LoVo (cell line): ENCODE results near the gene VN1R5.
"Not testable (repeated sequence)": the region's sequence is repeated elsewhere in the genome, so short reads cannot be mapped to it uniquely, and the experiment has no call there.

Experiments used
- DNase-seq: peaks from one replicate; pipeline ENCODE4 v3.0.0-alpha.2; 2016; ENCODE audit warnings: low spot score

The VN1R5 gene

DNA sequence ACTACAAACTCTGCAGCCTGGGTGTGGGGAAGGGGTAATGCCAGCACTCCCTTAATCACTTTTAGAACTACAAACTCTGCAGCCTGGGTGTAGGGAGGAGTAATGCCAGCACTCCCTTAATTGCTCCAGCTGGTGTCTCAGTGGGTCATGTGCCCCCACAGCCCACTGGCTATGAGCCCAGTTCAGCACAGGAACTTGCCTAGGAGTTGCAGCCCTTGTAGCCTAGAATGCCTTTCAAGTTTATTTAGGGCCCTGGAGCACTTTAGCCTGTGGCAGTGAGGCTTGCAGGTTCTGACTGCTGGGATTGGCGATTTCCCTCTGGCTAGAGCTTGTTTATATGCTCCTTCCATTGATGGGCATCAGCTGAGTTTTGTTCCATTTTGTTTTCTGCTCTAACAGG is 17.1 kb downstream of the VN1R5 start:
- DNase-seq: no peak

DNA sequence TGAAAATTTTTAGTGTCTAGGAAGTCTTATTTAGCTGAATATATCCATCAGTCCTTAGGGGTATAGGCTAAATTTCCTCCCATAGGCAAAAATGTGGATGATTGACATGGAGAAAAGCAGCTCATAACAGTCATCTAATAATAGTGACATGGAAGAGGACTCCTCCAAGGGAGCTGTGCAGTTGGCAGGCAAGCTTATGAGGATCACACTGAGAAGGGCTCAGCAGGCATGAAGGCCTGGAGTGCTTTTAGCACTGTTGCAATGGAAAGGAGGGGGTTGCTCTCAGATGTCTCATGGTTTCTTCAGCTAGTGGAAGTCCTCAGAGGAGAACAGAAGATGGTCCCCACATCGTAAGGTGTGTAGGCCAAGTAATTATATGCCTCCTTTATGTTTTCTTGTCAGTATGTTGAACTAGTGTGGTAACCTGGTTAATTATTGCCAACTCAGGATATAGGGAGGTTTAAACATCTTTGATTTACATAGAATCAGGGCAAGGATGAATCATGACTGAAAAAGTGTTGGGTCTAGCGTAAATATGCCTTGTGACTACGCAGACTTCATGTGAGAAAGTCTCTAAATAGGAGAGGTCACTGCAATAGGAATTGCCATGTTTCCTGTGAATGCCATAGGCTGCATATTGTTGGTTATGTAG is 18.9 kb downstream of the VN1R5 start:
- no peak for DNase-seq

DNA sequence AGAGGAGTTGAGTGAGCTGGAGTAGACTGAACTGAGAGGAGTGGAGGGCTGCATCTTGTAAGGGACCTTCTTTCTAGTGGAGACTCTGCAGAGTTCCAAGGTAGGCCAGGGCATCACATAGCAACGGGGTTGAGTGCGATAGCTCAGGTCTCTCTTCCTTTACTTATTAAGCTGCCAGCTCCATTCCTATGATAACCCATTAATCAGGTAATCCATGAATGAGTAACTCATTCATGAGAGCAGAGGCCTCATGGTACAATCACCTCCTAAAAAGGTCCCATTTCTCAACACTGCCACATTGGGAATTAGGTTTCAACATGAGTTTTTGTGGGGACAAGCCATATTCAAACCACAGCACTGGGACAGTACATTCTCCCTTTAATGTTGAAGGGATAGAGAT is 21.3 kb downstream of the VN1R5 start:
- no peak for DNase-seq

DNA sequence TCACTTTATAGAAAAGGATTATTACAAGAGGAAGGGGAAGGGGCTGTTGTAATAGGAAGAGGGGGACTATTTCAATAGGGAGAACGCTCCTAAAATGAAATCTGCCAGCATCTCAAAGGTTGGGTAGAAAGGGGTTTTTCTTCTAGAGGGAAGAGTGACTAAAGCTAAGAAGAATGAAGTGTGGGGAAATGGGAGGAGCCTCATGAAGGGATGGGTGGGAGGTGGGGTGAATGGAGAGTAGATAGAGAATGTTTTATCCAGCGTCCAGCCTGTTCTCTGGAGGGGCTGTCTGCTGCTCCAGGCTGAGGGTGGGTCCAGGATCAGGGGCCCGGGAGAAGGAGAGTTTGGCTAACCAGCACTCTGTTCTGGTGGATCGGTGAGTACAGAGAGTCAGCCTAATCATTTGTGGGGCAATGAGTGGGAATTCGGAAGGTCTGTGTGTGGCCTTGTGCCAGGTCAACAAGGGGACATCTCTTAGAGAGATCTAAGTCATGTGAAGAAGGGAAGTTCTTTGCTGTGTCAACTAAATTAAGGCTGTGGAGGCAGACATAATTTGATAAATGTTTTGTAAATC is 25.2 kb downstream of the VN1R5 start:
- DNase-seq: no peak

DNA sequence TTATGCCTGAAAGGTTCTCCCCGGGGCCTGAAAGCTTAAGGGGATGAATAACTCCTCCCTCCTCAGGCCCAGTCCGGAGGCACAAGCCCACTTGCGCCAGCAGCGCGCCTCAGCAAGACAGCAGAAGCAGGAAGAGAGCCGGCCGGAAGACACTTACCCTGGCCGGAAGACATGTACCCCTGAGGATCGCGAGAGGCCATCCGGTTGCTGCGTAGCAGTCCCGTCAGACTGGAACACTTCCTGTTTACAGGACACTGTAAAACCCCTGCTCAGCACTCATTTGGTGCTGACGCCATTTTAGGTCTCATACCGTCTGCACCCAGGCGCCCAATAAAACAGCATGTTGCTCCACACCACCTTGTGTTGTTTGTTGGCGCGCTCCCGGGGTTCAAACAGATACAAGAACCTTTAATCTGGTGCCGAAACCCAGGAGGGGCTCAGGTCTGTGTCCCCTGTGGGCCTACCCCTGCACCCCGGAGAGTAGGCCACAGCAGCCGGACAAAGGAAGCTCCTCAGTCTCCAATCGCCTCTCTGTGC is 30.3 kb downstream of the VN1R5 start:
- no peak for DNase-seq

DNA sequence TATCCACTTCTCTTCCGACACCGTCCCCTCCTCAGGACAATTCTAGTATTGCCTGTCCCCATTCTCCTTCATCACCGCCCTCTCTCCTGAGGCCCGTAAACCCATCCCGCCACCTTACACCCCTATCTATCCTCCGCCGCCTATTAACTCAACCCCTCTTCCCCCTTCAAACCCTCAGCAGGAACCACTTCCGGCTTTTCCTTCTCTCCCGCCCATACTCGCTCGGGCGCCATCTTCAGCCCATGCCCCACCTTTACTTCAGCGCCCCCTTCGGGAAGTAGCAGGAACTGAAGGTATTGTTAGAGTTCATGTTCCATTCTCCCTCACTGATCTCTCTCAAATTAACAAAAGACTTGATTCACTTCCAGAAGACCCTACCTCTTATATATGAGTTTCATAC is 31.6 kb downstream of the VN1R5 start:
- no peak for DNase-seq

DNA sequence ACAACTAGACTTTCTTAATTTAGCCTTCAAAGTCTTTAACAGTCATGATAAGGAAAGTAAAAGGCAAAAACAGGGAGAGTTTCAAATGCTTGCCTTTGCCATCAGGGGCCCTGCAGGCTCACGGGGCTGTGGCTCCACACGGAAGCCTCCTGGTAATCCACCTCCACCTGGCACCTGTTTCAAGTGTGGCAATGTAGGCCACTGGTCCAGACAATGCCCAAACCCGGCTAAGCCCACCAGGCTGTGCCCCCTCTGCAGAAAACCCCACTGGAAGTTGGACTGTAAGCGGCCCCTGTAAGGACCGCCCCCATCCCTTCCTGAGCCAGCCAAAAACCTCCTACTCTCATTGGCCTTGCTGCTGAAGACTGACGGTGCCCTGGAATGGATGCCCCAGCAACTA is 32.5 kb downstream of the VN1R5 start:
- DNase-seq: no peak

DNA sequence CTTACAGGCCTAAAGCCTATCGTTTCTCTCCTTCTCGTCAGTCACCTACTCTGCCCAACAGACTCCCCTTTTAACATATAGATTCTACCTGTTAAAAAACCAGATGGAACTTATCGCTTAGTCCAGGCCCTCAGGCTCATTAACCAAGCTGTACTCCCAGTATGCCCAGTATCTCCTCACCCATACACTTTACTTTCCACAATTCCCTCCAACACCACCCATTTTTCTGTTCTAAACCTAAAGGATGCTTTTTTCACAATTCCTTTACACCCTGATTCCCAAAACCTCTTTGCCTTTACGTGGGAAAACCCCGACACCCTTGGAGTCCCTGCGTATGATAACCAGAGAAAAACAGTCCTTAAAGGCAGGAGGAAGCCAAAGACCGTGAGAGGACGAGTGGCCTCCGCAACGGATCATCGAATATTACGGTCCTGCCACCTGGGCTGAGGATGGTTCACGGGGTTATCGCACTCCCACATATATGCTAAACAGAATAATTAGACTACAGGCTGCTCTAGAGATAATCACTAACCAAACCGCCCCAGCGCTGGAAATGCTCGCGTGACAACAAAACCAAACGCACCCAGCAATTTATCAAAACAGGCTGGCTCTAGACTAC is 33.5 kb downstream of the VN1R5 start:
- DNase-seq: not testable (repeated sequence)

DNA sequence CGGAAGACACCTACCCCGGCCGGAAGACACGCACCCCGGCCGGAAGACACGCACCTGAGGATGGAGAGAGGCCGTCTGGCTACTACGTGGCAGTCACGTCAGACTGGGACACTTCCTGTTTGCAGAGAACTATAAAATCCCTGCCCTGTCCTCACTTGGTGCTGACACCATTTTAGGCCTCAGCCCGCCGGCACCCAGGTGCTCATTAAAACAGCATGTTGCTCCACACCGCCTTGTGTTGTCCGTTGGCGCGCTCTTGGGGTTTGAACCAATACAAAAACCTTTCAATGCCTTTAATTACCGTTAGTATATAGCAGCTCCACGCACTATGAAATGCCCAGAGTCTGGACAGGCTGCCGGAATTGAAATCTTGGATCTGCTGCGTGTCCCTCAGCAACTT is 34.7 kb downstream of the VN1R5 start:
- DNase-seq: no peak

DNA sequence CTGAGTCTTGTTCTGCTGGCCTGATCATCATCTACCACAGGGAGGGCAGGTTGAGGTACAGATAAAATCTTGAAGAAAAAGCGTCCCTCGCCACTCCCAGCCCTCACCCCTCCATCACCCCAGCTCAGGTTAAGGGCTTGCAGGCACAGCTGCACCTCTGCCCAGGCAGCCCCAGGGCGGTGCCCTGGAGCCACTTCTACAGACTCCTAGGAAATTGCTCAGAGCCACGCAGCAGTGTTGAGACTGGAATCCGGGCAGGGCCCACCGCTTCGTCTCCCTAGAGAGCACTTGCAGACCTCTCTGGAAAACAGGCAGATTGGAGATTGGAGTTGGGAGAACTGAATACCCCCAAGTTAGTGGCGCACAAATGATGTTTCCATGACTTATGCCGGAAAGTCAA is 35.3 kb downstream of the VN1R5 start:
- DNase-seq: no peak

DNA sequence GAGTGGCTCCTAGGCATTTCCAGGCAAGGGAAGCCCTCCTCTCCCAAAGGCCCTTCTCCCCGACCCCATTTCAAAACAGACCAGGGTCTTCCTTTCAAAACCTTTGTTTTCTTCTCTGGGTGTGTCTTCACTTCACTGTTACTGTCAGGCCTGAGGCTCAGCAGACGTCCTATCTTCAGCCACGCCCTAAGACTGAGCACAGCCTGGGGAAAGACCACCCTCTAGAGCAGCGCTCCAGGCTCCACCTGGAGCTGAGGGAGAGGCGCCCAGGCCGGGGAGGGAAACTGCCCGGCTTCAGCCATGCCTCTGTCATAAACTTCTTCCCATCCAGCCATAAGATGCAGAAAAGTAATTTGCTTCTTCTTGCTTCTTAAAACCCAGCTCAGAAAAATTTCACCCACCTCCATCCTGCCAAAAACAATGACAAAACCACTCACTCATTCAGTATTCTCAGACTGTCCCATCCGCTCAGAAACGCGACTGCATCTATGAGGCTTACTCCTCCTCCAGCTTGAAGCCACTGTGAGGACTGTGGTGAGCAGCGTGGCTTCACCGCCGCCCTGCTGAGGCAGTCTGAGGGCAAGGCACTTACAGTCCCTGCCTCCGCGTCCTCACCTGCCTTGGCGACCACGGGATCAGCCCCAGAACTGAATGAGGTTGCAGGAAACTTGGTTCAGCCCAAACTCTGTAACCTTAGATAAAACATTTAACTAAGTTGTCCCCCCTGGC is 36.1 kb downstream of the VN1R5 start:
- DNase-seq: no peak

DNA sequence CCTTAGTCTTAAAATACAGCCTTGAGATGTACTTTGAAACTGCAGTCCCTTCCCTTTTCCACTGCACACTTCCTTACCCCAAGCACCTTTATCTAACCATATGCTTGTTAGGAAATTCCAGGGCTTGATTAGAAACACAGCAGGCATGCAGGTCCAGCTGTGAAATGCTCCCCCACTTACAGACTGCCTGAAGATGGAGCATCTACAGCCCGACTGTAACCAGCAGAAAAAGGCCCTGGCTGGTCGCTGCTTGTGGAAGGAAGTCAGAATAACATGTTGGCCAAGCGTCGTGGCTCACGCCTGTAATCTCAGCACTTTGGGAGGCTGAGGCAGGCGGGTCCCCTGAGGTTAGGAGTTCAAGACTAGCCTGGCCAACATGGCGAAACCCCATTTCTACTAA is 37.2 kb downstream of the VN1R5 start:
- no peak for DNase-seq

DNA sequence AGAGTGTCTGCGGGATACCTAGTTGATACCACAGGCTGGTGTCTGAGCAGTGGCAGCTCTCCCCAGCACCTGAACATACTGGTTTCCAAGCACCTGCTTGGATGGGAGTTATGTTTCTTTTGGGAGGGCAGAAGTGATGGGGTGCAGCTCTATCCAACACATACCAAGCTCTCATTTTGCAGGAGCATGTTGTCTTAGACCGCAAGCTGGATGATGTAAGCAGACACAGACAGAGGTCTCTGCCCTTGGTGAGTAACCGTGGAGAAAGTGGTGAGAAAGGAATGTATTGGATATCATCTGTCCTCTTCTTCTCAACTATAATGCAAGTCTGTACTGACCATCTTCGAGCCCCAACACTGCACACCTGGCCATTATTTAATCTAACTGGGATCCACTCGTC is 38.4 kb downstream of the VN1R5 start:
- DNase-seq: no peak

DNA sequence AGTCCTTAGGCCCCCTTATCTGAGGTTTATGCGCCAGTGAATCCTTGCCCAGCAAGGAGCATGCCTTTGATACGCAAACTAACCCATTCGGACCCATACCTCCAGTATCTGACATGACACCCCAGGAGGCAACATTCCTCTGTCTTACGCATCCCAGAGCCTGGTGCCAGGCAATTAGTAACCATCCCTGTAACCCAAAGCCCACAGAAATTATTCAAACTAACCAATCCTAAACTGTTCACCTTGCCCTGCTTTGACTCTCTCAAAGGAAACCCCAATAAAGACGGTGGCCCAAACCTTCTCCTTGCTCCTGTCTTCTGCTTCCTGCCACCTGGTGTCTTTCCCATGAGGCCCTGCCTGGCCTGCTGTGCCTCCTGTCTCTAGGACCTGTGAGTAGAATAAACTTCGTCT is 39.4 kb downstream of the VN1R5 start:
- DNase-seq: no peak

DNA sequence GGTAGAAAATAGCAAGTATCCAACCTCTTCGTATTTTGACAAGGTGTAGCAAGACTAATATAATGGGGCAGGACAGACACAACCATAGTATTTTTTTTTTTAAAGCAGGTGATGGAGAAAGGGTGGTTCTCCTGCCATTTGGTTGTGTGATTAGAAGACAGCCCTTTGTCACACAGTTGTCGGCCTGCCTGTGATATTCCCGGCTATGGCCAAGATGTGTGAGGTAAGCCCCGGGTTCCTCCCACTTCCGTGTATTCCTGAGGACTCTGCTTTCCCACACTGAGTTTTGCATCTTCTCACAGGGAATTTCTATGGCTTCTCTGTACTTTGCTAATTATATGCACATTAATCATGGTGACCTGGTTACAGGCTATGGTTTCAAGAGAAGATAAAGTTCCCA is 39.9 kb downstream of the VN1R5 start:
- no peak for DNase-seq

DNA sequence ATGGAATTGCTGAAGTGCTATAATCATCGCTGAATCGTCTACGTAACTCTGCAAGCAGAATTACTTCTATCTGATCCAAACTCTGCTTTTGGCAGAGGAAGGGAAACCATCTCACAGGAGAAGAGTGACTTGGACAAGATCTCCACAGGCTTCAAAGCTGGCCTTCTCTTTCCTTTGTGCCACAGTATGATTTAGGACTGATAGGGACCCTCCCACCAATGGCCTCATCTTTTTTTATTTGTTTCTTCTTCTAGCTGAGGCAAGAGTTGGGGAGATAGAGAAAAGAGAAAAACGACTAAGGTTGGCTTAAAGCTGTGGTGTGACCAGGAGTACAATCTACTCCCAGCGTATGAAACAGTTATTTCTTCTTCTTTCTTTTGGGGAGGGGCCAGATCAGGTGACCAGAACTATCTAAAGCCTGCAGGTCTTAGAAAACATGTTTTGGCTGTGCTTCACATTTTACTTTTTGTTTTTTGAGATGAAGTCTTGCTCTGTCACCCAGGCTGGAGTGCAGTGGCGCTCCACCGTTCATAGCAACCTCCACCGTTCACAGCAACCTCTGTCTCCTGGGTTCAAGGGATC is 40.8 kb downstream of the VN1R5 start:
- DNase-seq: no peak

DNA sequence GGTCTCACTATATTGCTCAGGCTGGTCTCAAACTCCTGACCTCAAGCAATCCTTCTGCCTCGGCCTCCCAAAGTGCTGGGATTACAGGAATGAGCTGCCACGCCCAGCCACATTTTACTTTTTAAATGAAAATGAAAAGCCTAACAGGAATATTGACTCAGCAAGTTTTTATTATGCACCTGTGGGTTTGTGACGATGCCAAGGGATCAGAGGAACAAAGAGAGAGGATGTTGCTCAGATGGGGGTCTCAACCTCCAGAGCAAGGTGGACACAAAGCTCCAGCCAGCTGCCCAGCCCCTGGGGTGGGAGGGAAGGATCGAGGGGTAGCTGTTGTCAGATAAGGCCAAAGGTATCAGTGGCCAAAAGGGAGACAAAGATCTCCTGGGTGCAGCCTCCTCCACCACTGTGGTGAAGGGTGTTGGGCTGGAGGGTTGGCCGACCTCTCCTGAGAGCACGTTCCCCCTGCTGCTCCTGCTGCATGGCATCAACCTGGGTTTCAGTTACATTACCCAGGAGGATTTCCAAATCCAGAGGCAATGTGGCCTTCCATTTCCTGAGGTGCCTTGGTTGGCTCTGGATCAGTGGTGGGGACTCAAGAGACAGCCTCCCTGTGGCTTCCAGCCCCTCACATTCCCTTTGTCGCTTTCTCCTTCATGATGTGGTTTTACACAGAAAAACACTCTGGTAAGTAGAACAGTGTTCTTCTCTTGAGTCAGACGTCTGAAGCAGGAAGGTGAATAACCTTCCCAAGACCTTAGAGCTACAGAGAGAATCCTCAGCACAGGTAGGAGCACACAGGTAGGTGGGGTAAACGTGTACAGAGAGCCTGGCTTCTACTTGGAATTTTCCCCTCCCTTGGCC is 41.6 kb downstream of the VN1R5 start:
- DNase-seq: no peak

DNA sequence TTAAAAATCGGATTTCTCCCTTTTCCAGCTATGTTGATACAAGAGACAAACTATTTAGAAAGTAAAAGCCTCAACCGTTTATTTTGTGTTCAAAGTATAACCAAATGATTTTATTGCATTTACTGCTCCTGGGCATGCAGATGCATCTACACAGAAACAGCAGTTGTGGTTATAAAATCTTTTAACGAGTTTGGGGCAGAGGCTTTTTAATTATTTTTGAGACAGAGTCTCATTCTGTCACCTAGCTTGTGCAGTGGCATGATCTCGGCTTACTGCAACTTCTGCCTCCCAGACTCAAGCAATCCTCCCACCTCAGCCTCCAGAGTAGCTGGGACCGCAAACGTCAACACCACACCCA is 42.2 kb downstream of the VN1R5 start:
- no peak for DNase-seq

DNA sequence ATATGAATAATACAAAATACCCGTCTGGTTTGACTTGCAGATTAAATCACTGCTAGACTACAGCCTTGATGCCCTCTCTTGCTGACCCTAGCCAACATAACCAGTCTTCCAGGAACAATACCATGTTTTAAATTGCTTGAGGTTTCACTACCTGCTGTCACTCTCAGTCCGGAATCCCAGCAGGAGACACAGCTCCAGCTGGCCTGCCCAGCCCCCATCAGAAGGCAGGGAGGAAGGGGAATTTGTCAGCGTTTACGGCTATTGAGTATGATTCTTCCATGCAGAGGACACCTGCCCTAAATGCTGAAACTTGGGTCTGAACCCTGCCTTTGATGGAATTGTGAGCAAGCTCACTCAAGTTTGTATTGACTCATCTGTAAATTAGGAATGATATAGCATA is 42.8 kb downstream of the VN1R5 start:
- DNase-seq: no peak

DNA sequence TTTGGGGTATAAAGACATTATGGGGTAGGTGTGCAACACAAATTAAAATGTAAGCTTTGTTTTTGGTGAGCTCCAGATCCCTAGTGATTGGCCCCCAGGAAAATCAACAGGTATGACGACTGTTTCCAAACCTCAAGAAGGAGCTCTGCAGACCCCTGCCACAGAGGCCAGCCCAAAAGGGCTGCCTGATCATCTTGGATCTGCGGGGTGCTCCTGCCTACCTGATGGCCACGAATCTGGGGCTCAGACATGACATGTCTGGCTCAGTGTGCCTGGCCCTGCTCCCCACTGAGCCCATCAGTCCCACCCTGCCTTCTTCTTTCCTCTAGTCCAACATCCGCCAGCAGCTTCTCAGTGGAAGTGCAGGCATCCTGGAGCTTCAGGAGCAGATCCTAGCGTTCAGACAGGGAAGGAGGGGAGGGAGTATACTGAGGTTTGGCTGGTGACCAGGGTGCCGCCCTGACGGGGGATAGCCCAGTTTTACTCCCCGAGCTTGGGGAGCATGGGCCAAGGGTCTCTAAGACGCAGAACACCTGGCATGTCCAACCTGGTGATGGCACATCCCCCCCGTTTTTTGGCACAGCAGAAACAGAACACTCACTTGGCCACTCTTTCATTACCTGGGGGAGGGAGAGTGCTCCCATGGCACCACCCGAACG is 44.0 kb downstream of the VN1R5 start:
- DNase-seq: no peak

DNA sequence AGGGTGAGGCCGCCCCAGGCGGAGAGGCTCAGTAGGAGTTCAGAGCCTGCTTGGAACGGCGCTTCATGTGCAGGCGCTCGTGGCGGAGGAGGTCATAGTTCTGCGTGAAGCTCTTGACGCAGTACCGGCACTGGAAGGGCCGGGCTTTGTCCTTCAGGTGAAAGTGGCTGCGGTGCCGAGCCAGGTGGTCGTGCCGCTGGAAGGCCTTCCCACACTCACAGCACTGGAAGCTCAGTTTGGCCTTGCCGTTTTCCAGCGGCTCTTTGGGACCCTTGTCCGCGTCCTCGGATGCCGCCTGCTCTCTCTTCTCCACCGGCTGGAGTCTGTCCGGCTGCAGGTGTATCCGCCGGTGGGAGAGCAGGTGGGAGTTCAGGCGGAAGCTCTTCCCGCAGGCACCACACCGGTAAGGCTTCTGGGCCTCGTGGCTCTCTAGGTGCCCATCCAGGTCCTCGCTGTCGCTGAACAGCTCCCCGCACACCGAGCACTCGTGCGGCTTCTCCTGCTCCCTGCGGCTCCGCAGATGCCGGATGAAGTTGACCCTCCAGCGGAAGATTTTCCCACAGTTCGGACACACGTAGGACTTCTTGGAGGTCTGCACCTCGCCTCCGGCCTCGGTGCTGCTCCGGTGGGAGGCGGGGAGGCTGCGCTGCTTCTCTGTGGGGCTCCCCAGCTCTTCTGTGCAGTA is 44.8 kb downstream of the VN1R5 start:
- no peak for DNase-seq
